GM12872 (cell line): Measurements from ENCODE around the gene TMCC1.

Experiments used
- TF ChIP-seq, protein P1 (sequence below): IDR thresholded peaks from 3 replicates; pipeline ENCODE4 v1.5.1; 2011; ENCODE audit warnings: low read depth, mild to moderate bottlenecking, low read length, moderate library complexity; ENCODE audit not compliant: insufficient read depth

TMCC1 gene

DNA sequence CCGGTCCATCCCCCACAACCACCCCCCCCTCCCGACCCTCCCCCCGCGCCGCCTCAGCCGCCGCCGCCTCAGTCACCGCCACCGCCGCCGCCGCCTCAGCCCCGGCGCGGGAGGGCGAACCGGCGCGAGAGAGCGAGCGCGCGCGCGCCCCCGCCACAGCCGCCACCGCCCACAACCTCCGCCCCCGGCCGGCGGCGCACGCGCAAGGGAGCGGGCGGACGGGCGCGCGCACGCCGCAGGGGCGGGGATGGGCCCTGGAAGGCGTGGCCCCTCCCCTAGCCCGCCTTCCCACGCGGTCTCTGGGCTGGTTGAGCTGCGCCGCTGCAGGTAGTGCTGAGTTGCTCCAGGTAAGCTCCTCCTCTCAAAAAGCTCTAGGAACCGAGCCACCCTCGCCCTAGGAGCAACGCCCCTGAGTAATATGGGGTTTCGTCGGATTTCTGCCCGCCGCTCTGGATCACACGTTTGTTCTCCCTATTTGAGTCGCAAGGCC, at the start of gene TMCC1:
Gene TMCC1, minus strand, starts transcription at position 131 of the 490 bp plus-strand sequence.
- TF ChIP-seq, protein P1, sequence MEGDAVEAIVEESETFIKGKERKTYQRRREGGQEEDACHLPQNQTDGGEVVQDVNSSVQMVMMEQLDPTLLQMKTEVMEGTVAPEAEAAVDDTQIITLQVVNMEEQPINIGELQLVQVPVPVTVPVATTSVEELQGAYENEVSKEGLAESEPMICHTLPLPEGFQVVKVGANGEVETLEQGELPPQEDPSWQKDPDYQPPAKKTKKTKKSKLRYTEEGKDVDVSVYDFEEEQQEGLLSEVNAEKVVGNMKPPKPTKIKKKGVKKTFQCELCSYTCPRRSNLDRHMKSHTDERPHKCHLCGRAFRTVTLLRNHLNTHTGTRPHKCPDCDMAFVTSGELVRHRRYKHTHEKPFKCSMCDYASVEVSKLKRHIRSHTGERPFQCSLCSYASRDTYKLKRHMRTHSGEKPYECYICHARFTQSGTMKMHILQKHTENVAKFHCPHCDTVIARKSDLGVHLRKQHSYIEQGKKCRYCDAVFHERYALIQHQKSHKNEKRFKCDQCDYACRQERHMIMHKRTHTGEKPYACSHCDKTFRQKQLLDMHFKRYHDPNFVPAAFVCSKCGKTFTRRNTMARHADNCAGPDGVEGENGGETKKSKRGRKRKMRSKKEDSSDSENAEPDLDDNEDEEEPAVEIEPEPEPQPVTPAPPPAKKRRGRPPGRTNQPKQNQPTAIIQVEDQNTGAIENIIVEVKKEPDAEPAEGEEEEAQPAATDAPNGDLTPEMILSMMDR: no peak

DNA sequence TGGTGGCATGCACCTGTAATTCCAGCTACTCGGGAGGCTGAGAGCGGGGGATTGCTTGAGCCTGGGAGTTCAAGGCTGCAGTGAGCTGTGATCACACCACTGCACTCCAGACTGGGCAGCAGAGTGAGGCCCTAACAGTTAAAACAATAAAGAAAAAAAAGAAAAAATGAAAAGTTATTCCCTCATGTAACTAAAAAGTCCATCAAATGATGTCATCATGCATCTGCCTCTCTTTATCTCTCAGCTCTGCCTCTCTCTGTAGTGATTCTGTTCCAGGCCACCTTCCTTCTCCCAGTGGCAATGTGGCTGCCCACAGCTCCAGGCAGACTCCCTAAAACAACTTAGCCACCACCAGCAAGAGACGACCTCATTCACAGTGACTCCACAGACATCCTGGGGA, 49.5 kb upstream of the TMCC1 start:
- TF ChIP-seq, protein P1: no peak

DNA sequence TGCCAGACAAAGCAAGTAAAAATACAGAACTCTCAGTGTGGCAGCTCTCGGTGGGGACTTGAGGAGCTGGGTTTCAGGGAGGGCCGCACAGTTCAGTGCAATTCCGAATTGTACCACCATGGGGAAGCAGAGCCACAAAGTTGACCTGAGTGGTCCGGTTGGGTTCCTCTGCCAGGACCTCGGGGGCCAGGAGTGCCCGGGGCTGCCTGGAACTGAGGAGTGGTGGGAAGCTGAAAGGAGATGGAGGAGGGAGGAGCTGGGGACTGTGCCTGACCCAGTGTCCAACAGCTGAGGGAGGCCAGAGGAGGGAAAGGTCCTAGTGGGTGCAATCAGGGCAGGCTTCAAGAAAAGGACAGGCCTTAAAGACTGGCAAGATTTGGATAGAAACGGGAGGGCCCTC, 48.8 kb upstream of the TMCC1 start:
- TF ChIP-seq, protein P1: peak; percentile 78

GRCh38 chr3:129940086-129940485, 46.6 kb upstream of the TMCC1 start:
- TF ChIP-seq, protein P1: no peak

GRCh38 chr3:129938140-129938930, 44.8 kb upstream of the TMCC1 start:
- TF ChIP-seq, protein P1: peak; percentile 35

DNA sequence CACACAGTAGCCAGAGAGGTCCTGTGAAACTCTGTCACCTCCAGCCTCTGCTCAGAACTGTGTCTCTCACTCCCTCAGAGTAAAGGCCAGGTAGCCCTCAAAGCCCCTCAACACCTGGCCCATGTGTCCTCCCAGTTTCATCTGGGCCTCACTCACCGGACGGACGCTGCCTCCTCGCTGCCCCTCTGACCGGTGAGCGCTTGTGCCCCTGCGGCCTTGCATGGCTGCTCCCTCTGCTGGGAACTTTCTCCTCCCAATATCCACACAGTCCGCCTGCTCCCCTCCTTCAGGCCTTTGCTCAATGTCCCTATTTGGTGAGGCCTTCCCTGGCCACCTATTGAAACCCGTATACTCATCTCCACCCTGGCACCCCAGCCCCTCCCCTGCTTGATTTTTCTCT, 44.2 kb upstream of the TMCC1 start:
- TF ChIP-seq, protein P1: no peak

DNA sequence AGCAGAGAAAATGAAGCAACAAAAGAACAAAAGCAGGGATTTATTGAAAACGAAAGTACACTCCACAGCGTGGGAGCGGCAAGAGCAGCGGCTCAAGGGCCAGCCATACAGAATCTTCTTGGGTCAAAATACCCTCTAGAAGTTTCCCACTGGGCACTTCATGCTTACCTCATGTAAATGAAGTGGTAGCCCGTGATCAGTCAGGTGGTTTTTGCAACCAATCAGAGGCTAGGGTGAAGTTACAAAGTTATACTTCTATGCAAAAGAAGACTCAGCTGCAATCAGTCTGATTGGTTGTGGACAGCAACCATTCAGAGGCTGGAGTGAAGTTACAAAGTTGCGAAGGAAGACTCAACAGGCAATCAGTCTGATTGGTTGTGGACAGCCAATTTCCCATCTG, 43.2 kb upstream of the TMCC1 start:
- TF ChIP-seq, protein P1: no peak
